Measurements from ENCODE around the gene MEF2C.

Gene MEF2C

DNA sequence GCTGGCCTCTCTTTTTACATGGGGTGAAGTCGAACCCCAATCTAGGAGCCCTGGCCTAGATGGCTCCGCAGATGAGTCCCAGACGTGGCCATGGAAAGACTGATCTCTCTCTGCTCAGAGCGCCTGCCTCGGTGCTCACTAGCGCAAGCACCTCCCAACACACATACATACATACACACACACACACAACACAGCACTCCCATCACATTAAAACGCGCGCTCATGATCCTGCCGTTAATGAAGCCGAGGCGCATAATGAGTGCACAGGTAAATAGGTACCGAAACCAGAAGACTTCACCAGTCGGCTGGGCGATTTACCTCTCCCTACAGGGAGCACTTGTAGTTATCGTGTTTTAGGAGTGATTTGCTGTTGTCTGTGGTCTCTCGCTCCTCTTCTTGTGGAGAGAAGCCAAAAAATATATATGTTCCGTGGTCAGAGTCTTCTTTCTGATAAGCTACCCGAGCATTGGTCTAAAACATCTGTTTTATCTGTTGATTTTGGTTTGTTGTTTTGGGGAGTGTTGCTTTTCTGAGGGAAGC is 207.7 kb downstream of the MEF2C start:
- TF ChIP-seq, protein P1, sequence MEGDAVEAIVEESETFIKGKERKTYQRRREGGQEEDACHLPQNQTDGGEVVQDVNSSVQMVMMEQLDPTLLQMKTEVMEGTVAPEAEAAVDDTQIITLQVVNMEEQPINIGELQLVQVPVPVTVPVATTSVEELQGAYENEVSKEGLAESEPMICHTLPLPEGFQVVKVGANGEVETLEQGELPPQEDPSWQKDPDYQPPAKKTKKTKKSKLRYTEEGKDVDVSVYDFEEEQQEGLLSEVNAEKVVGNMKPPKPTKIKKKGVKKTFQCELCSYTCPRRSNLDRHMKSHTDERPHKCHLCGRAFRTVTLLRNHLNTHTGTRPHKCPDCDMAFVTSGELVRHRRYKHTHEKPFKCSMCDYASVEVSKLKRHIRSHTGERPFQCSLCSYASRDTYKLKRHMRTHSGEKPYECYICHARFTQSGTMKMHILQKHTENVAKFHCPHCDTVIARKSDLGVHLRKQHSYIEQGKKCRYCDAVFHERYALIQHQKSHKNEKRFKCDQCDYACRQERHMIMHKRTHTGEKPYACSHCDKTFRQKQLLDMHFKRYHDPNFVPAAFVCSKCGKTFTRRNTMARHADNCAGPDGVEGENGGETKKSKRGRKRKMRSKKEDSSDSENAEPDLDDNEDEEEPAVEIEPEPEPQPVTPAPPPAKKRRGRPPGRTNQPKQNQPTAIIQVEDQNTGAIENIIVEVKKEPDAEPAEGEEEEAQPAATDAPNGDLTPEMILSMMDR (conservative IDR thresholded peaks at IDR 0.05; ENCODE audit: low read depth): no peak
- CTCF ChIA-PET: interaction anchor here (0.5 to 1.0 kb wide), 3 partner anchors 15 to 917 kb away, joined by 3 to 4 read pairs (median 3); no protein-coding TSS in a partner anchor
- no peak for DNase-seq (ENCODE audit: low spot score)
- H3K27ac ChIP-seq: no peak overlapping the region
- POLR2A ChIA-PET (ENCODE audit: low non-redundant PET): no interaction called here

DNA sequence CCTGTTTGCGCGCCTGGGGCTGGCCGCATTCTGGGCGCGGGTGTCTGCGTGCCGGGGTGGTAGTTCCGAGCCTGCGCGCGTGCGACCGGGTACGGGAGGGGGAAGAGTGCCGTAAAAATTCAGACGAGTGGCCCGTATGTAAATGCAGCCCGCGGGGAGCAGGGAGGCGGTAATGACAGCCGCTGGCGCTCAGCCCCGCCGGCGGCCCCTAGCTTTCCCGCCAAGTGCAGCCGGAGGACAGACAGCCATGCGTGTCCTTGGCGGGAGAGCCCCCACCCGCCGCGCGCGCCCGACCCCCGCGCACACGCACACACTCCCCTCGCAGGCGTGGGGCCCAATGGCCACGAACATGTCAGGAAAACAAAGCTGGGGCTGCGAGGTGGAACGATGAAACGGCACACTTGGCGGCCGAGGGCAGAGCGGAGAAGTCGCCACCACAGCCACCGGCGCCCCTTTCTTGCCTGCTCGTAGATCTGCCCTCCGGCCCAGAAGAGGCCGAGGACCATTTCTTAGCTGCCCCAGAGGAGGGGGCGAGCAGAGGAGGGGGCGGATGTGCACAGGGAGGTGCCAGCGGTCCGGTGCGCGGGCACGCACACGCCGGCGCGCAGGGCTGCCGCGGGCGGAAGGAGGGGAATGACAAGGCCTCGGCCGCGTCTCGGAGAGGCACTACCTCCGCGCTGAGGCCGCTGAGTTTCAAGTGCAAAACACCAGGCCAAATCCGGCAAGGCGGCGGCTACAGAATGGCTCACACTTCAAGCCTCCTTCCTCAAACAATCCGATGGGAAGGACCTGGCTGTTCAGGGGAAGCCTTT is 208.4 kb downstream of the MEF2C start:
- TF ChIP-seq, protein P1 (conservative IDR thresholded peaks at IDR 0.05; ENCODE audit: low read depth): no peak
- CTCF ChIA-PET: interaction anchor here (0.5 kb wide), 1 partner anchor 900 kb away, joined by 3 read pairs; no protein-coding TSS in a partner anchor
- POLR2A ChIA-PET (ENCODE audit: low non-redundant PET): no interaction called here
- H3K27ac ChIP-seq: no peak overlapping the region
- DNase-seq (ENCODE audit: low spot score): no peak

DNA sequence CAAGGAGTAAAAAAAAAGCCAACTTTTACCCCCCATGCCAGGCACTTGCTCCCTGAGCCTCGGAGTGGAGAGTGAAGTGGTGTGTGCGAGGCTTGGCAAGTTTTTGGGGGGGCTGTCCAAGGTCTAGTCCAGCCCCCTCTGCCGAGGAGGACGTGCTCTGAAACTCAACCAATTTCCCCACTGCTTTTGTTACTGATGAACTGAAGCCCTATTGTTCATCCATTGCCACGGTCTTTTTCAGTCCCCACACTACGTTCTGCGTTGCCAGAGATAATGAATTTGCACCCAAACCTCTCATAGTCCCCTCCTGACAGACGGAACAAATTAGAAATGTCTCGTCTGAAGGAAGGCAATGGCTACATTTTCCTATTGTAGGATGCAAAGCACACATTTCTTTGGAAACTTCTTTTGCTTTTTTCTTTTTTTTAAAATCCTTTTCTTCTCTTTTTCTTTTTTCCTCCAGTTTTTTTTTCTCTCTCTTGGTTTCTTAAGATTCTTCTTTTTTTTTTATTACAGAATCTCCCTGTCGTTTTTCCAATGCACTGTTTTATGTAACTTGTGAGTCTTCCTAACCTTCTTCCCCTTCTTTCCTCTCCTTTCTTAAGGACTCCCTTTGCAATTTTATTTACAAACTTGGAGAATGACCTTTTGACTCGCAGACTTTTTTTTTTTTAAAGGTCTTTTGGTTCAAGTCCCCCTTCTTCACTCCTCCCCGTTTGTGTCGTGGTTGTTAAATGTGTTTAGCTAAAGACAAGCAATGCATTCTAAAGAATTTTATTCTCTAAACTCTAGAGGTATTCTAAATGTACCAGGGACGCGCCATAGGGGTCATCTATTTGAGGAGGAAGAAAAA is 209.5 kb downstream of the MEF2C start:
- CTCF ChIA-PET: no interaction called here
- POLR2A ChIA-PET (ENCODE audit: low non-redundant PET): no interaction called here
- TF ChIP-seq, protein P1 (conservative IDR thresholded peaks at IDR 0.05; ENCODE audit: low read depth): no peak
- no peak overlapping the region for H3K27ac ChIP-seq
- no peak for DNase-seq (ENCODE audit: low spot score)

DNA sequence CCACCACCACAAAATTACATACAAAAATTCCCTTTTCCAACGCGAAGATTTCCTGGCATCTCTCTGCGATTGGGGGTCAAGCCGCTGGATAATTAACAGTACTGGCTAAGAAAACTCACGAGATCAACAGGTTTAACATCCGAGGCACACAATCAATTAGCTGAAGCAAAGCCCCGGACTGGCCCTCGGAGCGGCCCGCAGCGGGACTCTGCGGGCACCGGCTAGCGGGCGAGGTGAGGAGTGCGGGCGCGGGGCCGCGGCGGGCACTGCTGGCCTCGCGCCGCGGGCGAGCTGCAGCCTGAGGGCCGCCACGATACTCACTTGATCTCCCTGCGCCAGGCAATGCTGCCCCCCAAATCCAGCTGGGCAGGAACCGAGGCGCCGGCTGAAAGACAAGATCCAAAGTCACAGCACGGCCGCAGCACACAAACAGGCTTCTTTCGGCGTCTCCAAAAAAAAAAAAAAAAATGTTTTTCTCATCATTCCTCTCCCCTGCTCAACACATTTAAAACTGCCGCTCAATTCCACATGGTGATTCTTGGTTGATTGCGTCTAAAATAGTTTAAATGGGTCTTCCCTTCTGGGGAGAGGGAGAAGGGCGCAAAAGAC is 210.2 kb downstream of the MEF2C start:
- POLR2A ChIA-PET (ENCODE audit: low non-redundant PET): no interaction called here

DNA sequence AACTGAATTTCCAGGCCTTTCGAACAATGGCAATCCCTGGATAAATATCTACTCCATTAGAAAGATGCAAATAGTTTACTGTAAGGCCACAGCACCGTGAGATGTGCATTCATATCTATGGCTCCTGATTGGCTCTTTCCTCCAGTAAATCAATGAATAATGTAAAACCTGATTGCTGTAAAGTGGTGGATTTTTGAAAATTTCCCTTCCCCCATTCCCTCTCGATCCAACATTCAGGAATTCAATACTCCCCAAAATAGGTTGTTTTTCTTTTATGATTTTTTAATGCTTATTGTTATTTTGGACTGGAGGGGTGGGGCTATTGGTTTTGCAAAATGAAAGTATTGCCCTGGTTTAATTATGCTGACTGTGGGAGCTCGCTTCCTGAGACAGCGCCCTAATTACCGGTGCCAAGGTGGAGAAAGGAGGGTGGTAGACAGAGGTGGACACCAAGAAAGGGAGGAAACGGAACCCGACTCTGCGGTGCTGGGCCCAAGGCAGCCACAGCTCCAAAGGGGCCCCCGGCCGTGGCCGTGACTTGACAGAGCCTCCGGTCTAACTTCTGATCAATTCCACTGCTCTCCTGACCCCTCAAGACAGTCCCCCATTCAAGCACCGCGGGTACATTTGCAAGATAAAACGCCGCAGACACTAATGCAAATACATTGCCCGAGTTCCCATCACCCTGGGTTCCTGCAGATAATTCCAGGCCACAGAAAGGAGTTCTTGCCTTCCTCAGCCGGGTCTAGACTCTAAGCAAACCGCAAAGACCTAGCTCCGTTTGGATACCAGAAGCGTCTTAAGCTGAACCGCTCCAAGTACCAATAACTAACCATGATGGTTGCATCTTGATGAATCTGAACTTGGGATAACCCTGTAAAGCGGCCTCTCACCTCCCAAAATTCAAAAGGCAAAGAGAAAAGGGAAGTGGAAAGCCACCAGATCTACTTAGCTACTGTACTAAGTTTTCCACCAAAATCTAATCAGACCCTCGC is 211.2 kb downstream of the MEF2C start:
- TF ChIP-seq, protein P1 (conservative IDR thresholded peaks at IDR 0.05; ENCODE audit: low read depth): no peak
- CTCF ChIA-PET: interaction anchor here (0.7 kb wide), 1 partner anchor 11 kb away, joined by 3 read pairs; no protein-coding TSS in a partner anchor
- POLR2A ChIA-PET (ENCODE audit: low non-redundant PET): no interaction called here
- H3K27ac ChIP-seq: no peak overlapping the region
- no peak for DNase-seq (ENCODE audit: low spot score)

More for the DNA sequence above, 210.2 kb downstream of the MEF2C start:
- DNase-seq (ENCODE audit: low spot score): no peak
- TF ChIP-seq, protein P1 (conservative IDR thresholded peaks at IDR 0.05; ENCODE audit: low read depth): no peak
- CTCF ChIA-PET: no interaction called here
- H3K27ac ChIP-seq: no peak overlapping the region

All from RWPE1 (cell line).